Panc1 (cell line): ENCODE measurements around the gene FIP1L1. TPM values are rescaled to one million over a fixed set of nuclear protein-coding genes. Genes with fewer than 3 reads are reported as not detected.

ENCODE experiments used
- ATAC-seq: fragments of 200-7000 bp; cut with Tn5 transposase; 2 replicates; pipeline ENCODE4 v1.9.1; 2020; ENCODE audit warnings: mild to moderate bottlenecking, moderate library complexity
- BruUV-seq: library from RNA; stranded (reverse); fragments of 400-500 nt; replicated peaks from 2 replicates; lab custom pipeline; 2021; lab: Mats Ljungman, UMichigan
- CTCF ChIA-PET: fragments of 300-600 bp; sonication (Branson Sonifier 250); formaldehyde crosslinking; loops from one replicate; lab custom pipeline; 2022; ENCODE audit warnings: antibody characterized with exemption; lab: Charles Lee
- POLR2A ChIA-PET: fragments of 300-600 bp; sonication (Branson Sonifier 250); formaldehyde crosslinking; loops from one replicate; lab custom pipeline; 2022; ENCODE audit warnings: antibody characterized with exemption; lab: Charles Lee
- DNase-seq: peaks from one replicate; pipeline ENCODE4 v3.0.0-alpha.2; 2010; ENCODE audit warnings: low read depth, low spot score
- H3K27ac ChIP-seq: 2 replicates; pipeline ENCODE4 v1.5.1; 2011; ENCODE audit warnings: mild to moderate bottlenecking, low read length, inconsistent platforms
- H3K27me3 ChIP-seq: fragments of 200-500 bp; sonication (Bioruptor generic); 2 replicates; pipeline ENCODE4 v1.6.0; 2014; ENCODE audit warnings: low read length, inconsistent platforms; ENCODE audit not compliant: control insufficient read depth, insufficient read depth
- H3K36me3 ChIP-seq: fragments of 200-500 bp; sonication (Bioruptor generic); 2 replicates; pipeline ENCODE4 v1.5.1; 2014; ENCODE audit warnings: inconsistent platforms, mild to moderate bottlenecking, low read length, moderate library complexity; ENCODE audit not compliant: control insufficient read depth, insufficient read depth
- H3K4me1 ChIP-seq: 2 replicates; pipeline ENCODE4 v1.5.1; 2011; ENCODE audit warnings: inconsistent platforms, mild to moderate bottlenecking, low read length, moderate library complexity; ENCODE audit not compliant: control insufficient read depth, insufficient read depth
- H3K4me3 ChIP-seq, 2 experiments: 2 replicates each; pipeline ENCODE4 v1.5.1; 2011 to 2012; ENCODE audit warnings: low read depth in 2 of 2, low read length in 2 of 2, mild to moderate bottlenecking in 2 of 2, inconsistent platforms in 1 of 2, moderate library complexity in 1 of 2
- H3K9me3 ChIP-seq: fragments of 200-500 bp; sonication (Bioruptor generic); 2 replicates; pipeline ENCODE4 v1.5.1; 2014; ENCODE audit warnings: low read depth, mild to moderate bottlenecking, inconsistent platforms, low read length, moderate library complexity; ENCODE audit not compliant: control insufficient read depth, insufficient read depth
- CTCF ChIP-seq: fragments of 450-650 bp; IDR thresholded peaks from 2 replicates; pipeline ENCODE4 v1.5.1; 2017; ENCODE audit warnings: mild to moderate bottlenecking
- POLR2AphosphoS5 ChIP-seq: IDR thresholded peaks from 2 replicates; pipeline ENCODE4 v1.6.1; 2012; ENCODE audit warnings: mild to moderate bottlenecking, low read depth, low read length, moderate library complexity
- REST ChIP-seq, 2 experiments: IDR thresholded peaks; 2 replicates each; pipeline ENCODE4 v1.6.1; 2011 to 2012; ENCODE audit warnings: low read depth in 2 of 2, control low read depth in 1 of 2, low read length in 1 of 2, mild to moderate bottlenecking in 1 of 2, moderate library complexity in 1 of 2; ENCODE audit not compliant: insufficient read depth in 1 of 2
- SIN3A ChIP-seq: IDR thresholded peaks from 2 replicates; pipeline ENCODE4 v1.6.1; 2012; ENCODE audit warnings: low read depth, mild to moderate bottlenecking, low read length, moderate library complexity, borderline replicate concordance; ENCODE audit not compliant: insufficient read depth
- TCF7L2 ChIP-seq: IDR thresholded peaks from 2 replicates; pipeline ENCODE4 v1.6.1; 2011; ENCODE audit warnings: mild to moderate bottlenecking, low read depth, low read length, inconsistent platforms
- in situ Hi-C: cut with HindIII; loops from 2 replicates; pipeline ENCODE4 v1.10.0; 2016; ENCODE audit warnings: low sequenced_read_pairs, low pct_unique_long_range_greater_than_20kb
- intact Hi-C: fragments of 100-400 bp; cut with micrococcal nuclease; formaldehyde crosslinking; loops from one replicate; pipeline ENCODE4 v1.10.0; 2022; ENCODE audit not compliant: unreplicated experiment
- total RNA-seq: library from RNA; stranded (reverse); gene quantifications from one replicate; pipeline ENCODE4 v1.2.1, GENCODE V29; 2021; ENCODE audit not compliant: unreplicated experiment

Gene FIP1L1
- total RNA-seq, 1 experiment from 2014 or later = 35.5 TPM

- H3K9me3 ChIP-seq = no peaks in the 10 kb centered on the region
- in situ Hi-C loops = no loop called here
- ATAC-seq = peak; percentile 34; the same call in 1 of the 2 replicates
- intact Hi-C loops = no loop called here
- POLR2A ChIA-PET = no interaction called here
- CTCF ChIA-PET = no interaction called here
- H3K4me1 ChIP-seq = peaks cover 3% of the 10 kb centered on the region; the same call in 1 of the 2 replicates
- H3K36me3 ChIP-seq = no peaks in the 10 kb centered on the region; the same call in 1 of the 2 replicates
- BruUV-seq = no TSS peak
- TF ChIP-seq POLR2AphosphoS5 (no peak), CTCF (no peak), REST (IDR thresholded peaks at IDR 0.05; ENCODE audit: insufficient read depth in 1 of 2, low read depth in 2 of 2, low read length in 1 of 2) (no peak), SIN3A (no peak), TCF7L2 (no peak)
- DNase-seq = no peak
- H3K27me3 ChIP-seq = no peaks in the 10 kb centered on the region
- H3K27ac ChIP-seq = no peak overlapping the region
- no peak overlapping the region for H3K4me3 ChIP-seq
Observed at GRCh38 chr4:53346920-53347852, 30.3 kb upstream of the FIP1L1 start.

GRCh38 chr4:53348046-53348445 lies 29.4 kb upstream of the FIP1L1 start:
- in situ Hi-C loops (no loop called here), intact Hi-C loops (no loop called here)
- no peak overlapping the region for H3K4me3 ChIP-seq
- CTCF ChIA-PET = no interaction called here
- H3K27ac ChIP-seq = no peak overlapping the region
- no peaks in the 10 kb centered on the region for H3K9me3 ChIP-seq
- no TSS peak for BruUV-seq
- H3K27me3 ChIP-seq = no peaks in the 10 kb centered on the region
- POLR2A ChIA-PET = no interaction called here
- peaks cover 3% of the 10 kb centered on the region; the same call in 1 of the 2 replicates for H3K4me1 ChIP-seq
- TF ChIP-seq TCF7L2 (no peak), POLR2AphosphoS5 (no peak), CTCF (no peak), REST (IDR thresholded peaks at IDR 0.05; ENCODE audit: insufficient read depth in 1 of 2, low read depth in 2 of 2, low read length in 1 of 2) (no peak)
- no peak for DNase-seq
- no peaks in the 10 kb centered on the region; the same call in 1 of the 2 replicates for H3K36me3 ChIP-seq
- ATAC-seq = no peak
